HepG2 (cell line): ENCODE results near the gene FOXA1. TPM values are rescaled to one million over a fixed set of nuclear protein-coding genes. Genes with fewer than 3 reads are reported as not detected.
A peak's percentile ranks its signal among the peaks of the same experiment; 100 is the strongest.

ENCODE experiments used
- CBX5 ChIP-seq: sonication (generic); formaldehyde crosslinking; IDR thresholded peaks from 2 replicates; pipeline ENCODE4 v1.4.0; 2020; ENCODE audit warnings: missing genetic modification reagents, borderline replicate concordance
- DPF2 ChIP-seq: sonication (generic); formaldehyde crosslinking; IDR thresholded peaks from 2 replicates; pipeline ENCODE4 v1.4.0; 2020; ENCODE audit warnings: mild to moderate bottlenecking, low read depth, missing genetic modification reagents, borderline replicate concordance
- IRX3 ChIP-seq: sonication (generic); formaldehyde crosslinking; IDR thresholded peaks from 2 replicates; pipeline ENCODE4 v1.8.1; 2023; ENCODE audit warnings: mild to moderate bottlenecking, low read depth, missing genetic modification reagents, borderline replicate concordance
- MXD4 ChIP-seq: IDR thresholded peaks from 2 replicates; pipeline ENCODE4 v1.6.1; 2016; ENCODE audit warnings: mild to moderate bottlenecking, missing biosample characterization, missing genetic modification reagents
- MXI1 ChIP-seq: IDR thresholded peaks from 3 replicates; pipeline ENCODE4 v1.6.1; 2012; ENCODE audit warnings: low read depth, low read length, inconsistent platforms, borderline replicate concordance
- NFE2L1 ChIP-seq: sonication (generic); formaldehyde crosslinking; IDR thresholded peaks from 2 replicates; pipeline ENCODE4 v1.4.0; 2020; ENCODE audit warnings: missing genetic modification reagents, mild to moderate bottlenecking, borderline replicate concordance
- NR2F2 ChIP-seq: IDR thresholded peaks from 2 replicates; pipeline ENCODE4 v1.6.1; 2012; ENCODE audit warnings: low read depth, inconsistent platforms, borderline replicate concordance
- PHF5A ChIP-seq: IDR thresholded peaks from one replicate; pipeline ENCODE4 v1.6.1; 2018; ENCODE audit warnings: low read depth, missing genetic modification reagents; ENCODE audit not compliant: unreplicated experiment
- RFXAP ChIP-seq: sonication (generic); formaldehyde crosslinking; IDR thresholded peaks from 2 replicates; pipeline ENCODE4 v1.4.0; 2020; ENCODE audit warnings: missing genetic modification reagents, borderline replicate concordance
- SIX4 ChIP-seq: sonication (generic); formaldehyde crosslinking; IDR thresholded peaks from 2 replicates; pipeline ENCODE4 v1.4.0; 2020; ENCODE audit warnings: missing genetic modification reagents
- SP4 ChIP-seq: sonication (generic); formaldehyde crosslinking; IDR thresholded peaks from 2 replicates; pipeline ENCODE4 v1.8.1; 2023; ENCODE audit warnings: mild to moderate bottlenecking, missing genetic modification reagents
- TSC22D2 ChIP-seq: sonication (generic); formaldehyde crosslinking; IDR thresholded peaks from 2 replicates; pipeline ENCODE4 v1.5.1; 2020; ENCODE audit warnings: missing genetic modification reagents, mild to moderate bottlenecking, borderline replicate concordance
- ZNF777 ChIP-seq: sonication (generic); formaldehyde crosslinking; IDR thresholded peaks from 2 replicates; pipeline ENCODE4 v1.4.0; 2020; ENCODE audit warnings: missing genetic modification reagents
- polyA plus RNA-seq, 8 experiments: library from polyadenylated mRNA; depleted of rRNA in 3 of 8; stranded (reverse) in 7 of 8; unstranded in 1 of 8; fragments of >200 nt; fragmentation: Illumina TruSeq in 4 of 8; extraction: Trizol in 4 of 8; gene quantifications; 2 replicates each; pipeline versions ENCODE4 v1.2.1 to v1.2.3, GENCODE V29; 2011 to 2016; ENCODE audit warnings: low read depth in 4 of 8, missing spikeins in 1 of 8, mixed read lengths in 1 of 8; ENCODE audit not compliant: insufficient read depth in 1 of 8
- total RNA-seq, 5 experiments: library from RNA; depleted of rRNA; stranded (reverse); fragments of >200 nt; fragmentation: Illumina TruSeq; extraction: Trizol; gene quantifications; 2 replicates each; pipeline ENCODE4 v1.2.3, GENCODE V29; 2016; ENCODE audit warnings: low read depth in 1 of 5
- TF ChIP-seq, protein P1 (sequence below): sonication (generic); formaldehyde crosslinking; IDR thresholded peaks from 2 replicates; pipeline ENCODE4 v1.4.0; 2020; ENCODE audit warnings: missing genetic modification reagents, mild to moderate bottlenecking, borderline replicate concordance
- TF ChIP-seq, protein P2 (sequence below): IDR thresholded peaks from 2 replicates; pipeline ENCODE4 v1.6.1; 2016; ENCODE audit warnings: low read depth, control low read depth
- TF ChIP-seq, protein P3 (sequence below): sonication (generic); formaldehyde crosslinking; conservative IDR thresholded peaks from 2 replicates; pipeline ENCODE4 v1.8.0; 2022; ENCODE audit warnings: missing genetic modification reagents
- TF ChIP-seq, protein P4 (sequence below): sonication (generic); formaldehyde crosslinking; IDR thresholded peaks from 2 replicates; pipeline ENCODE4 v1.5.1; 2020; ENCODE audit warnings: mild to moderate bottlenecking, moderate library complexity, missing genetic modification reagents
- TF ChIP-seq, protein P5 (sequence below): sonication (generic); formaldehyde crosslinking; IDR thresholded peaks from 2 replicates; pipeline ENCODE4 v1.4.0; 2020; ENCODE audit warnings: mild to moderate bottlenecking, missing genetic modification reagents

Gene FOXA1
- total and polyA plus RNA-seq, 2 of the 13 experiments (the other 11 are each of a cell fraction or from before 2014, with no cell fraction given) = 43.4 to 58.6 TPM

DNA sequence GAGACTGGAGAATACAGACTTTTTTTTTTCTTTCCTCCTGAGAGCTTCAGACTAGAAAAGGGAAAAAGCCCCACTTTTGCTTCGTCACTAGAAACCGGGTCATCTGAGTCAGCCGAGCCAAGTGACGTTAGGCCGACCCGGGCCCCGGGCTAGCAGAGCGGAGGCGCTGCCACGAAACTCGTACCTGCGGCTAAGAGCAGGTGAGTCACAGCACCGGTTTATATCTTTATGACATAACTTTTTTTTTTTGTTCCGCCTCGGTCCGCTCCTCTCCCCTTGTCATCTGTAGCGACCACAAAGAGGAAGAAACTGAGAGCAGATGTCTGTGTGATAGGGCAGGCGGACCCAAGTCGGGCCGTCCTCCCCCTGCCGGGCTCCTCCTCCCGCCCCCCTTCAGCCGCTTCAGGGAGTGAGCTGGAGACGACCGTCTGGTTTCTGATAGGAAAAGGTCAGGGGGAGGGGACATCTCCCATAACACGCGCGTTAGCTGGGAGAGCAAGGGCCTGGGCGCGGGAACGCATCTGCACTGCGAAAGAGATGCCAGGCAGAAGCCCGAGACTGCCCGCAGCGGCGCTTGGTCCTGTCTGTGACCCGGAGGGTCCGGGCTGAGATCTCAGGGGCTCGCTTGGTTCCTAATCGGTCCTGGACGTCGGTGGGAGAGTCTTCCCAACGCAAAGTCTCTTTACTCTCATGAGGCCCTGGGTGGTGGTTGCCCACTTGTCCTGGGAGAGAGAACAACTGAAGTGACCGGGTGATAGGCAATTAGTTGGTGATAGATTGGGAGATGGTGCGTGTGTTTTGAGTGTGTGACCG is 966 bp upstream of the FOXA1 start (continued):
- TF ChIP-seq, protein P1, sequence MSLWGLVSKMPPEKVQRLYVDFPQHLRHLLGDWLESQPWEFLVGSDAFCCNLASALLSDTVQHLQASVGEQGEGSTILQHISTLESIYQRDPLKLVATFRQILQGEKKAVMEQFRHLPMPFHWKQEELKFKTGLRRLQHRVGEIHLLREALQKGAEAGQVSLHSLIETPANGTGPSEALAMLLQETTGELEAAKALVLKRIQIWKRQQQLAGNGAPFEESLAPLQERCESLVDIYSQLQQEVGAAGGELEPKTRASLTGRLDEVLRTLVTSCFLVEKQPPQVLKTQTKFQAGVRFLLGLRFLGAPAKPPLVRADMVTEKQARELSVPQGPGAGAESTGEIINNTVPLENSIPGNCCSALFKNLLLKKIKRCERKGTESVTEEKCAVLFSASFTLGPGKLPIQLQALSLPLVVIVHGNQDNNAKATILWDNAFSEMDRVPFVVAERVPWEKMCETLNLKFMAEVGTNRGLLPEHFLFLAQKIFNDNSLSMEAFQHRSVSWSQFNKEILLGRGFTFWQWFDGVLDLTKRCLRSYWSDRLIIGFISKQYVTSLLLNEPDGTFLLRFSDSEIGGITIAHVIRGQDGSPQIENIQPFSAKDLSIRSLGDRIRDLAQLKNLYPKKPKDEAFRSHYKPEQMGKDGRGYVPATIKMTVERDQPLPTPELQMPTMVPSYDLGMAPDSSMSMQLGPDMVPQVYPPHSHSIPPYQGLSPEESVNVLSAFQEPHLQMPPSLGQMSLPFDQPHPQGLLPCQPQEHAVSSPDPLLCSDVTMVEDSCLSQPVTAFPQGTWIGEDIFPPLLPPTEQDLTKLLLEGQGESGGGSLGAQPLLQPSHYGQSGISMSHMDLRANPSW (CRISPR knock-in tag) = peak; percentile 89; the same call in 1 of the 2 replicates
- TF ChIP-seq SIX4 (CRISPR knock-in tag) (peak; percentile 37), SP4 (CRISPR knock-in tag) (peak; percentile 91), CBX5 (CRISPR knock-in tag) (peak; percentile 79; the same call in 1 of the 2 replicates), DPF2 (CRISPR knock-in tag) (peak; percentile 79), MXD4 (CRISPR knock-in tag) (peak; percentile 92), RFXAP (peak; percentile 96), IRX3 (peak; percentile 90; the same call in 1 of the 2 replicates), NR2F2 (no peak), PHF5A (peak; percentile 68), NFE2L1 (CRISPR knock-in tag) (peak; percentile 40; the same call in 1 of the 2 replicates), MXI1 (peak; percentile 85), ZNF777 (CRISPR knock-in tag) (peak; percentile 92), TSC22D2 (CRISPR knock-in tag) (0 out of 2 replicates have a peak, but pooled peaks have one; percentile 87)
- TF ChIP-seq, protein P2, sequence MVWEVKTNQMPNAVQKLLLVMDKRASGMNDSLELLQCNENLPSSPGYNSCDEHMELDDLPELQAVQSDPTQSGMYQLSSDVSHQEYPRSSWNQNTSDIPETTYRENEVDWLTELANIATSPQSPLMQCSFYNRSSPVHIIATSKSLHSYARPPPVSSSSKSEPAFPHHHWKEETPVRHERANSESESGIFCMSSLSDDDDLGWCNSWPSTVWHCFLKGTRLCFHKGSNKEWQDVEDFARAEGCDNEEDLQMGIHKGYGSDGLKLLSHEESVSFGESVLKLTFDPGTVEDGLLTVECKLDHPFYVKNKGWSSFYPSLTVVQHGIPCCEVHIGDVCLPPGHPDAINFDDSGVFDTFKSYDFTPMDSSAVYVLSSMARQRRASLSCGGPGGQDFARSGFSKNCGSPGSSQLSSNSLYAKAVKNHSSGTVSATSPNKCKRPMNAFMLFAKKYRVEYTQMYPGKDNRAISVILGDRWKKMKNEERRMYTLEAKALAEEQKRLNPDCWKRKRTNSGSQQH (CRISPR knock-in tag) = 0 out of 2 replicates have a peak, but pooled peaks have one; percentile 73
- TF ChIP-seq, protein P3, sequence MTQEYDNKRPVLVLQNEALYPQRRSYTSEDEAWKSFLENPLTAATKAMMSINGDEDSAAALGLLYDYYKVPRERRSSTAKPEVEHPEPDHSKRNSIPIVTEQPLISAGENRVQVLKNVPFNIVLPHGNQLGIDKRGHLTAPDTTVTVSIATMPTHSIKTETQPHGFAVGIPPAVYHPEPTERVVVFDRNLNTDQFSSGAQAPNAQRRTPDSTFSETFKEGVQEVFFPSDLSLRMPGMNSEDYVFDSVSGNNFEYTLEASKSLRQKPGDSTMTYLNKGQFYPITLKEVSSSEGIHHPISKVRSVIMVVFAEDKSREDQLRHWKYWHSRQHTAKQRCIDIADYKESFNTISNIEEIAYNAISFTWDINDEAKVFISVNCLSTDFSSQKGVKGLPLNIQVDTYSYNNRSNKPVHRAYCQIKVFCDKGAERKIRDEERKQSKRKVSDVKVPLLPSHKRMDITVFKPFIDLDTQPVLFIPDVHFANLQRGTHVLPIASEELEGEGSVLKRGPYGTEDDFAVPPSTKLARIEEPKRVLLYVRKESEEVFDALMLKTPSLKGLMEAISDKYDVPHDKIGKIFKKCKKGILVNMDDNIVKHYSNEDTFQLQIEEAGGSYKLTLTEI (CRISPR knock-in tag) = no peak
- TF ChIP-seq, protein P4, sequence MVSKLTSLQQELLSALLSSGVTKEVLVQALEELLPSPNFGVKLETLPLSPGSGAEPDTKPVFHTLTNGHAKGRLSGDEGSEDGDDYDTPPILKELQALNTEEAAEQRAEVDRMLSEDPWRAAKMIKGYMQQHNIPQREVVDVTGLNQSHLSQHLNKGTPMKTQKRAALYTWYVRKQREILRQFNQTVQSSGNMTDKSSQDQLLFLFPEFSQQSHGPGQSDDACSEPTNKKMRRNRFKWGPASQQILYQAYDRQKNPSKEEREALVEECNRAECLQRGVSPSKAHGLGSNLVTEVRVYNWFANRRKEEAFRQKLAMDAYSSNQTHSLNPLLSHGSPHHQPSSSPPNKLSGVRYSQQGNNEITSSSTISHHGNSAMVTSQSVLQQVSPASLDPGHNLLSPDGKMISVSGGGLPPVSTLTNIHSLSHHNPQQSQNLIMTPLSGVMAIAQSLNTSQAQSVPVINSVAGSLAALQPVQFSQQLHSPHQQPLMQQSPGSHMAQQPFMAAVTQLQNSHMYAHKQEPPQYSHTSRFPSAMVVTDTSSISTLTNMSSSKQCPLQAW (CRISPR knock-in tag) = peak; percentile 69; the same call in 1 of the 2 replicates
- TF ChIP-seq, protein P5, sequence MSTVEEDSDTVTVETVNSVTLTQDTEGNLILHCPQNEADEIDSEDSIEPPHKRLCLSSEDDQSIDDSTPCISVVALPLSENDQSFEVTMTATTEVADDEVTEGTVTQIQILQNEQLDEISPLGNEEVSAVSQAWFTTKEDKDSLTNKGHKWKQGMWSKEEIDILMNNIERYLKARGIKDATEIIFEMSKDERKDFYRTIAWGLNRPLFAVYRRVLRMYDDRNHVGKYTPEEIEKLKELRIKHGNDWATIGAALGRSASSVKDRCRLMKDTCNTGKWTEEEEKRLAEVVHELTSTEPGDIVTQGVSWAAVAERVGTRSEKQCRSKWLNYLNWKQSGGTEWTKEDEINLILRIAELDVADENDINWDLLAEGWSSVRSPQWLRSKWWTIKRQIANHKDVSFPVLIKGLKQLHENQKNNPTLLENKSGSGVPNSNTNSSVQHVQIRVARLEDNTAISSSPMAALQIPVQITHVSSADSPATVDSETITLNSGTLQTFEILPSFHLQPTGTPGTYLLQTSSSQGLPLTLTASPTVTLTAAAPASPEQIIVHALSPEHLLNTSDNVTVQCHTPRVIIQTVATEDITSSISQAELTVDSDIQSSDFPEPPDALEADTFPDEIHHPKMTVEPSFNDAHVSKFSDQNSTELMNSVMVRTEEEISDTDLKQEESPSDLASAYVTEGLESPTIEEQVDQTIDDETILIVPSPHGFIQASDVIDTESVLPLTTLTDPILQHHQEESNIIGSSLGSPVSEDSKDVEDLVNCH = peak; percentile 63; the same call in 1 of the 2 replicates
